Measurements from ENCODE around the gene GSN.

GSN gene

GRCh38 chr9:121267689-121268597 lies at the start of gene GSN:
Gene GSN, plus strand, starts transcription at chr9:121268162. Its CDS starts 33,810 bp downstream, at chr9:121301972.
- DNase-seq: peak; percentile 64

DNA sequence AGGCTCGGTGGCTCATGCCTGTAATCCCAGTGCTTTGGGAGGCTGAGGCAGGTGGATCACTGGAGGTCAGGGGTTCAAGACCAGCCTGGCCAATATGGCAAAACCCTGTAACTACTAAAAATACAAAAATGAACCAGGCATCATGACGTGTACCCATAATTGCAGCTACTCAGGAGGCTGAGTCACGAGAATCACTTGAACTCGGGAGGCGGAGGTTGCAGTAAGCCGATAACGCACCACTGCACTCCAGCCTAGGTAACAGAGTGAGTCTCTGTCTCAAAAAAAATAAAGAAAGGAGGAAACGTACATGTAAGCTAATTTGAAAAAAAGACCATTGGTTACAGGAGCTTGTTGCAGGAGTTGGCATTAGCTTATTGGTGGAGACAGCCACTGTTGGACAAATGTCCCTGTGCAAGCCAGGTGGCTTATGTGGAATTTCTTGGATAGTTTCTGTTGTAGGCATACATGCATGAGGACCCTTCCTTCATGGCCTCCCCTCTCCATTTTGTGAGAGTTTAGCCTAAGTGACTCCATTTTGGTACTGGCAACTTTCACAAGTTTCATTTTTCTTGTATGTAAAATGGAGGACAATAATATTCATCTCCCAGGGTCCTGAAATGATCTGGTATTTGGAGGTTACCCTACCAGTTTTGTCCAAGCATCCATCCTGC lies 49.5 kb upstream of the GSN start:
- no peak for DNase-seq

GRCh38 chr9:121219530-121219929 lies 48.4 kb upstream of the GSN start:
- DNase-seq: no peak

- DNase-seq: no peak
These were observed 46.8 kb upstream of the GSN start for GRCh38 chr9:121220996-121221663.

DNA sequence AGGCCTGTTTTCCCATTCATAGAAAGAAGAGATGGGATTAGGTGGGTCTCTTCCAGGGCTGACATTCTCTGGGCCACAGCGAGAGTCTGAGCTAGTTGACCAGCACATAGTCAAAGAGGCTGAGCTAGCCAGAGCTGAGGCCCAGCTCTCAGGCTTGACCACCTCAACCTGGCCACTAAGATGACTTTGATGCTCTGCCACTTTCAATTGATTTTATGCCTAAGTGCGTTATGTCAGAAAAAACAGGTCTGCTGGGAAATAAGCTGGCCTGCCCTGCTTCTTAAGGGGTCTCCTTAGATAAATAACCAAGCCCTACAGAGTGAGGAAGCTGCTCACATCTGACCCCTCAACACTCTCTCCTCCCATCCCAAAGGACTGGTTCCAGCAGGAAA lies 46.3 kb upstream of the GSN start:
- DNase-seq: no peak

GRCh38 chr9:121222524-121223171 lies 45.3 kb upstream of the GSN start:
- no peak for DNase-seq

- no peak for DNase-seq
These were observed 42.7 kb upstream of the GSN start for GRCh38 chr9:121225240-121225639.

GRCh38 chr9:121226175-121226574 lies 41.8 kb upstream of the GSN start:
- DNase-seq: no peak

DNA sequence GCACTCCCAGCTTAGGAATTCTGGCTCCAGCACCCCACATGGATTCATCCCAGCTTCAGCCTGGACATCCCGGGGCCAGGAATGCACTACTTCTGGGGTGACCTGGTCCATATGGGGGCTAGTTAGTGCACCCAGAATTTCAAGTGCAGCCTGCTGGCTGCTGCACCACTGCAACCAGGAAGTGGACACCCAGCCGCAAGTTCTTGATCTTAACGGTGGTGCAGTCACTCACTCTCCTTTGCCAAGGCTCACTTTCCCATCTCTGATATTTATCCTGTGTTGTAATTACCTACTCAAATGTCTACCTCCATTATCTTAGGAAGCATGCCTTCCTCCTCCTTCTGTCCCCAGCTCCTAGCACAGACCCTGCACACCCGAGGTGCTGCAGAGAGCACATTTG lies 40.1 kb upstream of the GSN start:
- DNase-seq: no peak

- DNase-seq: no peak
These were observed 37.7 kb upstream of the GSN start for GRCh38 chr9:121230256-121230655.

GRCh38 chr9:121232251-121232650 lies 35.7 kb upstream of the GSN start:
- DNase-seq: no peak

GRCh38 chr9:121233906-121234831 lies 33.8 kb upstream of the GSN start:
- no peak for DNase-seq

DNA sequence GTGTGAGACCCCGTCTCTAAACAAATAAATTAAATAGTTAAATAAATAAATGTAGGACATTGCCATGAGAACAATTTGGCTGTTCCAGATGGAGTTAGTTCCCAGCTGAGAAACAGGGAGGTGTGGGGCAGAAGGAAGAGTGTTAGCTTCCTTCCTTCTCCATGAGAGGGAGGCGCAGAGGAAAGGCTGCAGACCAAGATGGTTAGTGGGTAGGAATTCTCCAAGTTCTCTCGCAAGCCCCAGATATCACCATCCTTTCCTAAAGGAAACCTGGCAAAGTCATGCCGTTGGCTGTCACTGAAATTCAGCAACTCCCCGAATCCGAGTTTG lies 33.2 kb upstream of the GSN start:
- DNase-seq: no peak

DNA sequence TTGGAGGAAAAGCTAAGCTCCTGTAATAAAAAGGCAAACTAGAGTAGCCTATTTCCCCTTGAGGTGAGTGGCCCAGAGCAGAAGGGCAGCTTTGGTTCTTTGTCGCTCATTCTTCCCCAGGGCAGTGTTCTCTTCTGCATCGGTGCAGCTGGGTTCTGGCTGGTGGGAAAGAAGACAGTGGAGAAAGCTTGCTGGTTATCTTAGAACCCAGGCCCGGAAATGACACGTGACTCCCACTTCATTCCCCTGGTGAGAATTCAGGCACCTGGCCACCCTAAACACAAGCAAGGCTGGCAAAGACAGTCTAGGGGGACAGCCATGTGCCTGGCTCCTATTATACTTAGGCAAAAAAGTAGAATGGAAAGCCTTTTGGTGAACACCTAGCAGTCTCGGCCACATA lies 32.5 kb upstream of the GSN start:
- no peak for DNase-seq

DNA sequence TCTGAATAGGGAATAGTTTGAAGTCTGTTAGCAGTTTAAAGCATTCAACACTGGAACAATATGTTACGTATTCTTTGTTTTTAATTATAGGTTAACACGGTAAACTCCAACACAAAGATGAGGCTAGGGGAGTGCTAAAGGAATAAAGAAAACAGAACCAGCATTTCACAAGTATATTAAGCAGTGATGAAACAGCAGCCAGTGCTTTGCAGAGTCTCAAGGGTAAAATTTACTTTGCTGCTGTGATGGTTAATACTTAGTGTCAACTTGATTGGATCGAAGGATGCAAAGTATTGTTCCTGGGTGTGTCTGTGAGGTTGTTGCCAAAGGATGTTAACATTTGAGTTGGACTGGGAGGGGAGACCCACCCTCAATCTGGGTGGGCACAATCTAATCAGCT lies 30.0 kb upstream of the GSN start:
- DNase-seq: no peak

GRCh38 chr9:121239071-121239470 lies 28.9 kb upstream of the GSN start:
- no peak for DNase-seq

DNA sequence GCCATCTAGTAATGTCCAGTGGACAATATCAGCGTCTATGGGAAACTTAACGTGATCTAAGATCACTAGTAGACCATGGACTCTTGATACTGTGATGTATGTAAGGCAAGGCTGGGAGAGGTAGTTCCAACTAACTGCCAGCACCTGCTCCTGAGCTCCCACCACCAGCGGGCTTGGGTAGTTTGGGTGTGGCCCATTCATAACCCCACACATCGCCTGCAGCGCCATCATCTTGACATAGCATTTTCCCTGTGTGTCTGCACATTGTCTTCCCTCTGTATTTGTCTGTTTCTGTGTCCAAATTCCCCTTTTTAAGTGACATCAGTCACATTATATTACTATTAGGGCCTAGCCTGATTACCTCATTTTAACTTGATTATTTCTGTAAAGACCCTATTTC lies 28.1 kb upstream of the GSN start:
- no peak for DNase-seq

GRCh38 chr9:121240472-121241135 lies 27.4 kb upstream of the GSN start:
- no peak for DNase-seq

DNA sequence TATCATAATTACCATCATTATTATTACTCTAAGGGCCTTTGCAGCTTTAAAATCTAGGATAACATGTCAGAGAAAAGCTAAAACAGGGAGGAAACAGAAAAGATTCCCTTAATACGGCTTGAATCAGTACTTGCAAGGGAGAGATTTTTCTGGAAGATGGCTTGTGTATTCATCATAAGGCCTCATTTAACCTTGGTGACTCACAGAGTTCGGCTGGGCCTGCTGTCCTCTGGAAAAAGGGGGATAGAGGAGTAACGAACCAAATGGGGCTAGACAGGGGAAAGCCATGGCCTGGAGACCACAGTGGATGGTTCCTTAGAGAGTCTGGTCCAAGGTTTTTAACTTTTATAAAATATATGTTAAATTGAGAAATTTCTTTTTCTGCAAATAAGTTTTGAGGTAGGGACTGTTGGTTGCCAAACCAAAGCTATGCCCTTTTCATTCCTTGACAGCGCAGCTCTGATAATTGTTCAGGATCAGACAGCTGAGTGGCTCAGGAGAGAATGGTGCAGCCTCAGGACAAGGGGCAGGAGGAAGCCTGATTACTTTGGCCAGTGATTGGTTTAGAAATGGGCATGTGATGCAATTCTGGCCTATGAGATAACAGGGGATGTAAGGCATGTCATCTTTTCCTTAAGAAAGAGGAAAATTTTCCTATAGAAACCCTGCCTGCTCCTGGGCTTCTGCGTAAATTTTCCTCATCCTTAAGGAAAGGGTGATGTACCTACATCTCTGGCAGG lies 25.6 kb upstream of the GSN start:
- DNase-seq: no peak

GRCh38 chr9:121242959-121243346 lies 25.0 kb upstream of the GSN start:
- no peak for DNase-seq
